HG03565 (cell line): ENCODE results near the gene MAPK8IP3.
"Not testable (repeated sequence)": the region's sequence is repeated elsewhere in the genome, so short reads cannot be mapped to it uniquely, and the experiment has no call there.

Experiments
- ATAC-seq: cut with Tn5 transposase; IDR thresholded peaks from one replicate; pipeline ENCODE4 v1.9.1; 2021; ENCODE audit warnings: mild to moderate bottlenecking, moderate library complexity; ENCODE audit not compliant: unreplicated experiment

The MAPK8IP3 gene

GRCh38 chr16:1676661-1677060, 29.3 kb upstream of the MAPK8IP3 start:
- no peak for ATAC-seq

GRCh38 chr16:1677339-1677738, 28.7 kb upstream of the MAPK8IP3 start:
- ATAC-seq: no peak

GRCh38 chr16:1677942-1678499, 28.0 kb upstream of the MAPK8IP3 start, which contains the start of gene JPT2:
TSS of gene JPT2 (plus strand) at chr16:1678279. CDS start at chr16:1678313, 34 bp downstream.
- peak; percentile 82 for ATAC-seq

- no peak for ATAC-seq
Measured at GRCh38 chr16:1678500-1679098, 27.4 kb upstream of the MAPK8IP3 start.

GRCh38 chr16:1680361-1680760, 25.6 kb upstream of the MAPK8IP3 start:
- no peak for ATAC-seq

GRCh38 chr16:1681032-1681431, 25.0 kb upstream of the MAPK8IP3 start:
- ATAC-seq: no peak

GRCh38 chr16:1687427-1688316, 18.3 kb upstream of the MAPK8IP3 start:
- no peak for ATAC-seq

- ATAC-seq: no peak
Measured at GRCh38 chr16:1688807-1689560, 17.0 kb upstream of the MAPK8IP3 start.

GRCh38 chr16:1689853-1690252, 16.1 kb upstream of the MAPK8IP3 start:
- no peak for ATAC-seq

GRCh38 chr16:1690810-1691209, 15.2 kb upstream of the MAPK8IP3 start:
- ATAC-seq: no peak

- no peak for ATAC-seq
Measured at GRCh38 chr16:1691276-1691675, 14.7 kb upstream of the MAPK8IP3 start.

- ATAC-seq: no peak
Measured at GRCh38 chr16:1691956-1692355, 14.0 kb upstream of the MAPK8IP3 start.

- ATAC-seq: no peak
Measured at GRCh38 chr16:1696863-1697262, 9.1 kb upstream of the MAPK8IP3 start.

GRCh38 chr16:1698680-1699079, 7.3 kb upstream of the MAPK8IP3 start:
- ATAC-seq: no peak

GRCh38 chr16:1700246-1700645, 5.7 kb upstream of the MAPK8IP3 start:
- no peak for ATAC-seq

- no peak for ATAC-seq
Measured at GRCh38 chr16:1701216-1701878, 4.6 kb upstream of the MAPK8IP3 start.

GRCh38 chr16:1705324-1705687, 689 bp upstream of the MAPK8IP3 start:
- ATAC-seq: not testable (repeated sequence)

- ATAC-seq: peak; percentile 9
Measured at GRCh38 chr16:1706386-1707192, 594 bp downstream of the MAPK8IP3 start.

GRCh38 chr16:1707193-1707790, 1.3 kb downstream of the MAPK8IP3 start:
- no peak for ATAC-seq
